Caco-2 (cell line): Measurements from ENCODE around the gene LATS1. TPM values are rescaled to one million over a fixed set of nuclear protein-coding genes. Genes with fewer than 3 reads are reported as not detected.
"Not testable (repeated sequence)": the region's sequence is repeated elsewhere in the genome, so short reads cannot be mapped to it uniquely, and the experiment has no call there.

Experiments used
- BruUV-seq: library from RNA; stranded (reverse); fragments of 400-500 nt; replicated peaks from 2 replicates; lab custom pipeline; 2021; lab: Mats Ljungman, UMichigan
- CTCF ChIA-PET: fragments of 300-600 bp; sonication (Branson Sonifier 250); formaldehyde crosslinking; loops from one replicate; lab custom pipeline; 2022; ENCODE audit warnings: antibody characterized with exemption; lab: Charles Lee
- POLR2A ChIA-PET: fragments of 300-600 bp; sonication (Branson Sonifier 250); formaldehyde crosslinking; loops from one replicate; lab custom pipeline; 2022; ENCODE audit warnings: antibody characterized with exemption; lab: Charles Lee
- DNase-seq, 2 experiments: peaks; one replicate each; pipeline versions ENCODE4 v3.0.0 to v3.0.0-alpha.2; 2020 to 2022
- H3K27me3 ChIP-seq: replicated peaks from 2 replicates; pipeline ENCODE4 v1.6.0; 2011; ENCODE audit warnings: low read length; ENCODE audit not compliant: control insufficient read depth, insufficient read depth
- H3K36me3 ChIP-seq: 2 replicates; pipeline ENCODE4 v1.5.1; 2011; ENCODE audit warnings: low read length; ENCODE audit not compliant: control insufficient read depth, insufficient read depth
- H3K4me1 ChIP-seq: fragments of 250-450 bp; sonication (Bioruptor Pico); 2 replicates; pipeline ENCODE4 v1.5.1; 2020; ENCODE audit warnings: mild to moderate bottlenecking
- H3K4me3 ChIP-seq: 2 replicates; pipeline ENCODE4 v1.5.1; 2011; ENCODE audit warnings: low read depth, mild to moderate bottlenecking, control low read depth, low read length
- H3K9me3 ChIP-seq: fragments of 250-450 bp; sonication (Bioruptor Pico); 2 replicates; pipeline ENCODE4 v1.5.1; 2020; ENCODE audit warnings: mild to moderate bottlenecking, moderate library complexity
- H3K27ac Mint-ChIP-seq: one replicate; pipeline ENCODE4 v1.8.0; 2022; ENCODE audit warnings: mixed read lengths; ENCODE audit not compliant: unreplicated experiment
- H3K27me3 Mint-ChIP-seq: one replicate; pipeline ENCODE4 v1.8.0; 2022; ENCODE audit warnings: mixed read lengths; ENCODE audit not compliant: insufficient read depth, unreplicated experiment
- H3K36me3 Mint-ChIP-seq: one replicate; pipeline ENCODE4 v1.8.0; 2022; ENCODE audit warnings: mild to moderate bottlenecking, mixed read lengths; ENCODE audit not compliant: insufficient read depth, unreplicated experiment
- H3K4me1 Mint-ChIP-seq: one replicate; pipeline ENCODE4 v1.8.0; 2022; ENCODE audit warnings: low read depth, mixed read lengths; ENCODE audit not compliant: unreplicated experiment
- H3K4me3 Mint-ChIP-seq: one replicate; pipeline ENCODE4 v1.8.0; 2022; ENCODE audit warnings: mild to moderate bottlenecking, moderate library complexity, mixed read lengths; ENCODE audit not compliant: unreplicated experiment
- H3K9me3 Mint-ChIP-seq: one replicate; pipeline ENCODE4 v1.8.0; 2022; ENCODE audit warnings: mixed read lengths; ENCODE audit not compliant: unreplicated experiment
- intact Hi-C: fragments of 100-400 bp; cut with micrococcal nuclease; formaldehyde crosslinking; loops from one replicate; pipeline ENCODE4 v1.10.0; 2022; ENCODE audit not compliant: unreplicated experiment
- total RNA-seq: library from RNA; stranded (reverse); gene quantifications from 2 replicates; pipeline ENCODE4 v1.2.3, GENCODE V29; 2022
- TF ChIP-seq, protein P1 (sequence below), 2 experiments: fragments of 200-600 bp in 1 of 2; IDR thresholded peaks; 1 replicate in 1 of 2; 2 replicates in 1 of 2; pipeline versions ENCODE4 v1.5.1 to v1.8.0; 2011 to 2022; ENCODE audit warnings: antibody characterized with exemption in 1 of 2, control low read depth in 1 of 2, inconsistent platforms in 1 of 2, low read depth in 1 of 2, low read length in 1 of 2, mild to moderate bottlenecking in 1 of 2, moderate library complexity in 1 of 2; ENCODE audit not compliant: insufficient read depth in 1 of 2, severe bottlenecking in 1 of 2, unreplicated experiment in 1 of 2

Gene LATS1
- total RNA-seq, 1 experiment from 2014 or later: 28.7 TPM

DNA sequence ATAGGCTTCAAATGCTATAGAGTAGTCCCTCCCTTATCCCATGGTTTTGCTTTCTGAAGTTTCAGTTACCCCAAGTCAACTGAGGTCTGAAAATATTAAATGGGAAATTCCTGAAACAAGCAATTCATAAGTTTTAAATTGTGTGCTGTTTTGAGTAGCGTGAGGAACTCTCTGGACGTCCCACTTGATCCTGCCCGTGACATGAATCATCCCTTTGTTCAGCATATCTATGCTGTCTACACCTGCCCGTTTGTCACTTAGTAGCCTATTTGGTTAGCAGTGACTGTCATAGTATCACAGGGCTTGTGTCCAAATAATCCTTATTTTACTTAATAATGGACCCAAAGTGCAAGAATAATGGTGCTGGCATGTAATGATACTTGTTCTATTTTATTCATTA, 36.6 kb upstream of the LATS1 start:
- ChIA-PET CTCF (no interaction called here), POLR2A (no interaction called here)
- Histone ChIP-seq H3K9me3 (no peaks in the 10 kb centered on the region), H3K27me3 (no peaks in the 10 kb centered on the region), H3K36me3 (no peaks in the 10 kb centered on the region), H3K4me1 (no peaks in the 10 kb centered on the region), H3K4me3 (no peak overlapping the region)
- Mint-ChIP-seq H3K27ac (no peak overlapping the region), H3K27me3 (no peaks in the 10 kb centered on the region), H3K9me3 (no peaks in the 10 kb centered on the region), H3K4me3 (no peak overlapping the region), H3K36me3 (peaks cover 32% of the 10 kb centered on the region), H3K4me1 (peaks cover 6% of the 10 kb centered on the region)
- no TSS peak for BruUV-seq
- intact Hi-C loops: no loop called here
- DNase-seq: no peak
- TF ChIP-seq, protein P1, sequence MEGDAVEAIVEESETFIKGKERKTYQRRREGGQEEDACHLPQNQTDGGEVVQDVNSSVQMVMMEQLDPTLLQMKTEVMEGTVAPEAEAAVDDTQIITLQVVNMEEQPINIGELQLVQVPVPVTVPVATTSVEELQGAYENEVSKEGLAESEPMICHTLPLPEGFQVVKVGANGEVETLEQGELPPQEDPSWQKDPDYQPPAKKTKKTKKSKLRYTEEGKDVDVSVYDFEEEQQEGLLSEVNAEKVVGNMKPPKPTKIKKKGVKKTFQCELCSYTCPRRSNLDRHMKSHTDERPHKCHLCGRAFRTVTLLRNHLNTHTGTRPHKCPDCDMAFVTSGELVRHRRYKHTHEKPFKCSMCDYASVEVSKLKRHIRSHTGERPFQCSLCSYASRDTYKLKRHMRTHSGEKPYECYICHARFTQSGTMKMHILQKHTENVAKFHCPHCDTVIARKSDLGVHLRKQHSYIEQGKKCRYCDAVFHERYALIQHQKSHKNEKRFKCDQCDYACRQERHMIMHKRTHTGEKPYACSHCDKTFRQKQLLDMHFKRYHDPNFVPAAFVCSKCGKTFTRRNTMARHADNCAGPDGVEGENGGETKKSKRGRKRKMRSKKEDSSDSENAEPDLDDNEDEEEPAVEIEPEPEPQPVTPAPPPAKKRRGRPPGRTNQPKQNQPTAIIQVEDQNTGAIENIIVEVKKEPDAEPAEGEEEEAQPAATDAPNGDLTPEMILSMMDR (IDR thresholded peaks at IDR 0.05; ENCODE audit: insufficient read depth in 1 of 2, low read depth in 1 of 2, low read length in 1 of 2, severe bottlenecking in 1 of 2, unreplicated experiment in 1 of 2): no peak

GRCh38 chr6:149753374-149753637, 35.4 kb upstream of the LATS1 start:
- H3K9me3 ChIP-seq, H3K4me1 ChIP-seq, H3K36me3 ChIP-seq, H3K9me3 Mint-ChIP-seq, H3K4me3 Mint-ChIP-seq, H3K27me3 ChIP-seq, DNase-seq, BruUV-seq, H3K27me3 Mint-ChIP-seq, H3K4me3 ChIP-seq, intact Hi-C loops, H3K4me1 Mint-ChIP-seq, H3K27ac Mint-ChIP-seq, POLR2A ChIA-PET: not testable (repeated sequence)
- CTCF ChIA-PET: interaction anchor here (0.6 kb wide), 1 partner anchor 10 kb away, joined by 4 read pairs; no protein-coding TSS in a partner anchor
- peaks cover 34% of the 10 kb centered on the region for H3K36me3 Mint-ChIP-seq

GRCh38 chr6:149752600-149753373, 34.9 kb upstream of the LATS1 start:
- peaks cover 6% of the 10 kb centered on the region for H3K4me1 Mint-ChIP-seq
- Histone ChIP-seq H3K4me3 (no peak overlapping the region), H3K27me3 (no peaks in the 10 kb centered on the region), H3K4me1 (no peaks in the 10 kb centered on the region), H3K9me3 (no peaks in the 10 kb centered on the region), H3K36me3 (no peaks in the 10 kb centered on the region)
- H3K4me3 Mint-ChIP-seq: no peak overlapping the region
- no peak overlapping the region for H3K27ac Mint-ChIP-seq
- ChIA-PET POLR2A (interaction anchor here (0.6 kb wide), 1 partner anchor 466 kb away, joined by 3 read pairs; no protein-coding TSS in a partner anchor), CTCF (interaction anchor here (0.6 kb wide), 2 partner anchors 10 to 619 kb away, joined by 4 read pairs; no protein-coding TSS in a partner anchor)
- TF ChIP-seq, protein P1 (IDR thresholded peaks at IDR 0.05; ENCODE audit: insufficient read depth in 1 of 2, low read depth in 1 of 2, low read length in 1 of 2, severe bottlenecking in 1 of 2, unreplicated experiment in 1 of 2): no peak
- no peak for DNase-seq
- BruUV-seq: TSS peak; percentile 4
- H3K36me3 Mint-ChIP-seq: peaks cover 30% of the 10 kb centered on the region
- intact Hi-C loops: no loop called here
- H3K27me3 Mint-ChIP-seq: no peaks in the 10 kb centered on the region
- H3K9me3 Mint-ChIP-seq: no peaks in the 10 kb centered on the region

GRCh38 chr6:149751920-149752319, 34.0 kb upstream of the LATS1 start:
- POLR2A ChIA-PET: interaction anchor here (0.6 kb wide), 1 partner anchor 466 kb away, joined by 3 read pairs; no protein-coding TSS in a partner anchor
- Mint-ChIP-seq H3K4me1 (peaks cover 11% of the 10 kb centered on the region), H3K36me3 (peaks cover 25% of the 10 kb centered on the region)
- H3K4me3 Mint-ChIP-seq, intact Hi-C loops, H3K9me3 Mint-ChIP-seq, H3K36me3 ChIP-seq, H3K9me3 ChIP-seq, H3K27me3 Mint-ChIP-seq, H3K27ac Mint-ChIP-seq, H3K27me3 ChIP-seq, BruUV-seq, H3K4me1 ChIP-seq, DNase-seq, H3K4me3 ChIP-seq: not testable (repeated sequence)
- CTCF ChIA-PET: interaction anchor here (0.6 to 0.7 kb wide), 2 partner anchors 33 to 620 kb away, joined by 4 read pairs; no protein-coding TSS in a partner anchor
